ENCODE results near the gene CDCA4. TPM values are rescaled to one million over a fixed set of nuclear protein-coding genes. Genes with fewer than 3 reads are reported as not detected.

Gene CDCA4
- total and polyA plus RNA-seq, 4 experiments from 2014 or later = 17.1 to 20.9 (median 18.9) TPM

DNA sequence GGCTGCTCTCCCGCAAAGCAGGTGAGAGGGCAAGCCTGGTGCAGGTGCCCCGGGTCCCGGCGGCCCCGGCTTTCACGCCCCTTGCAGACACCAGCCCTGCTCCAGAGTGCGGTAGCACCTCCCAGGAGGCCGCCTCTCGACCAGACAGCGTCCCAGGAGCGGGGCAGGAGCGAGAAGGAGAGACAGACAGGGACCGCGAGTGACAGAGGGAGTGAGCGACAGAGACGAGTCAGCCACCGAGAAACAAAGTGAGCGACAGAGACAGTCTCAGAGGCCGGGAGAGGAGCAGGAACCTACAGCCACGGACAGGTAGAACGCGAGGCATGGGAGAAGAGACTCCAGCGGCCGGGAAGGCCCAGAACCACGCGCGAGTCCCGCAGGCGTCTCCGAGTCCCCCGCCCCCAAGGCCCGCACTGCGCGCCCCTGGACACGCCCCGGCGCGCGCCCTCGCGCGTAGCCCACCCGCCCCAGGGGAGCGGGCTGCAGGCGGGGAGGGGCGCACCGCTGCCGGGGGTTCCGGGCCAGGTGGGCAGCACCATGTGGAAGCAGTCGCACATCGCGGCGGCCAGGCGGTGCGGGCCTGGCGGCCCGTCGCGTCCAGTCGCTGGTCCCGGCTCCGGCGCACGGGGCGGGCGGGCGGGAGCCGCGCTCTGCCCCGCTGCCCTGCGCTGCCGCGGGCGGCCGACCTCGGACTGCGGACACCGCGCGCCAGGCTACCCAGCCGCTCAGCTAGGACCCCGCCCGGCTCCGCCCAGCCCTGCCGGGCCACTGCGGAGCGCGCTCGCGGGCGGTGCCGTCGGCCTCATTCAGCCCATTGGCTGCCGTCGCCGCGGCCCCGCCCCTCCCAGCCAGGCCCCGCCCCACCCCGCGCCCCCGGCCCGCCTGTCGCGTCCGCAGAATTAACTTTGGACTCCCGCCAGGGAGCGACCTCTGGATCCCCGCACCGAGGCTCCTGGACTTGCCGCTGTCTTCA, 42.9 kb downstream of the CDCA4 start, which contains the start of gene AHNAK2:
Gene AHNAK2, minus strand, starts transcription at position 694 of the 973 bp plus-strand sequence. Its CDS starts 137 bp downstream, at position 557.
- H3K4me3 ChIP-seq (ENCODE audit: low read length in 2 of 2) = peak within 1 kb of the TSS in 1 of 2 donors; percentile 1
- H3K36me3 Mint-ChIP-seq = no peaks in the 10 kb centered on the region
- POLR2A ChIA-PET (ENCODE audit: partially characterized antibody) = interaction anchor here (1.2 kb wide), 1 partner anchor 75 kb away, joined by 3 read pairs; no protein-coding TSS in a partner anchor

GRCh38 chr14:104977008-104977680, 43.7 kb downstream of the CDCA4 start:
- H3K36me3 Mint-ChIP-seq = no peaks in the 10 kb centered on the region
- intact Hi-C loops (cut with micrococcal nuclease) = loop anchor here (2.0 to 5.0 kb wide), 4 partner anchors 35 to 110 kb away; partner anchors contain the start of gene CDCA4
- peaks cover 8 to 18% of the 10 kb centered on the region in 2 donors for H3K27me3 Mint-ChIP-seq
- peak overlapping the region; percentile 36 to 87 (median 80) for H3K4me3 Mint-ChIP-seq
- peaks cover 17% of the 10 kb centered on the region for H3K4me1 ChIP-seq (ENCODE audit: insufficient read depth, low read length)
- H3K4me3 ChIP-seq (ENCODE audit: low read length in 2 of 2) = peak overlapping the region in 1 of 2 donors; percentile 1
- POLR2A ChIA-PET (ENCODE audit: partially characterized antibody) = interaction anchor here (1.1 to 1.2 kb wide), 2 partner anchors 8 to 68 kb away, joined by 4 to 6 read pairs; partner anchors contain the start of gene CLBA1
- H3K27ac Mint-ChIP-seq = peak overlapping the region in 1 of 7 donors; percentile 32
- H3K4me1 Mint-ChIP-seq = peaks cover 4 to 26% (median 13%) of the 10 kb centered on the region in 4 donors
- no peaks in the 10 kb centered on the region for H3K36me3 ChIP-seq (ENCODE audit: insufficient read depth, low read length)
- peaks cover 13% of the 10 kb centered on the region for H3K27me3 ChIP-seq (ENCODE audit: insufficient read depth, low read length)
- H3K27ac ChIP-seq (ENCODE audit: low read depth, low read length) = no peak overlapping the region
- no peak for DNase-seq
- CTCF ChIA-PET (ENCODE audit: partially characterized antibody) = interaction anchor here (0.6 to 7.1 kb wide), 7 partner anchors 42 to 110 kb away, joined by 3 to 162 read pairs (median 3); no protein-coding TSS in a partner anchor
- no peaks in the 10 kb centered on the region for H3K9me3 ChIP-seq (ENCODE audit: control insufficient read depth in 1 of 2, low read length in 2 of 2)
- H3K9me3 Mint-ChIP-seq = peaks cover 0 to 2% (median 0%) of the 10 kb centered on the region in 8 donors

More for the DNA sequence above, 42.9 kb downstream of the CDCA4 start, which contains the start of gene AHNAK2:
- Mint-ChIP-seq H3K27me3 (peaks cover 8 to 16% of the 10 kb centered on the region in 2 donors), H3K4me1 (peaks cover 4 to 26% (median 13%) of the 10 kb centered on the region in 4 donors), H3K4me3 (peak within 1 kb of the TSS; percentile 80 to 87 (median 84)), H3K9me3 (peaks cover 0 to 2% (median 0%) of the 10 kb centered on the region in 8 donors), H3K27ac (peak within 1 kb of the TSS in 5 of 7 donors; percentile 32 to 83 (median 59))
- DNase-seq = peak in 4 of 5 donors; percentile 26 to 42 (median 36)
- CTCF ChIA-PET (ENCODE audit: partially characterized antibody) = interaction anchor here (1.0 to 7.1 kb wide), 3 partner anchors 60 to 67 kb away, joined by 3 to 162 read pairs (median 13); no protein-coding TSS in a partner anchor
- H3K36me3 ChIP-seq (ENCODE audit: insufficient read depth, low read length) = no peaks in the 10 kb centered on the region
- no peak within 1 kb of the TSS for H3K27ac ChIP-seq (ENCODE audit: low read depth, low read length)
- H3K4me1 ChIP-seq (ENCODE audit: insufficient read depth, low read length) = peaks cover 17% of the 10 kb centered on the region
- intact Hi-C loops (cut with micrococcal nuclease) = loop anchor here (2.0 to 5.0 kb wide), 4 partner anchors 34 to 109 kb away; partner anchors contain the start of gene CDCA4
- H3K9me3 ChIP-seq (ENCODE audit: control insufficient read depth in 1 of 2, low read length in 2 of 2) = no peaks in the 10 kb centered on the region
- H3K27me3 ChIP-seq (ENCODE audit: insufficient read depth, low read length) = peaks cover 13% of the 10 kb centered on the region

GRCh38 chr14:104976198-104977007, 44.5 kb downstream of the CDCA4 start:
- H3K27ac Mint-ChIP-seq = peak overlapping the region in 5 of 7 donors; percentile 19 to 66 (median 56)
- intact Hi-C loops (cut with micrococcal nuclease) = loop anchor here (1.0 to 5.0 kb wide), 6 partner anchors 36 to 376 kb away; partner anchors contain the start of gene CDCA4
- H3K27me3 ChIP-seq (ENCODE audit: insufficient read depth, low read length) = peaks cover 13% of the 10 kb centered on the region
- ChIA-PET POLR2A (ENCODE audit: partially characterized antibody) (interaction anchor here (1.1 to 2.6 kb wide), 3 partner anchors 9 to 69 kb away, joined by 4 to 15 read pairs (median 6); partner anchors contain the start of gene CLBA1), CTCF (ENCODE audit: partially characterized antibody) (interaction anchor here (0.8 to 7.1 kb wide), 16 partner anchors 8 to 111 kb away, joined by 3 to 162 read pairs (median 5); partner anchors contain the start of gene GPR132)
- H3K27ac ChIP-seq (ENCODE audit: low read depth, low read length) = no peak overlapping the region
- no peaks in the 10 kb centered on the region for H3K36me3 ChIP-seq (ENCODE audit: insufficient read depth, low read length)
- no peaks in the 10 kb centered on the region for H3K36me3 Mint-ChIP-seq
- H3K9me3 ChIP-seq (ENCODE audit: control insufficient read depth in 1 of 2, low read length in 2 of 2) = no peaks in the 10 kb centered on the region
- H3K4me3 ChIP-seq (ENCODE audit: low read length in 2 of 2) = no peak overlapping the region
- peak overlapping the region; percentile 35 to 88 (median 64) for H3K4me3 Mint-ChIP-seq
- H3K4me1 ChIP-seq (ENCODE audit: insufficient read depth, low read length) = peaks cover 17% of the 10 kb centered on the region
- H3K27me3 Mint-ChIP-seq = peaks cover 8 to 18% of the 10 kb centered on the region in 2 donors
- H3K4me1 Mint-ChIP-seq = peaks cover 4 to 26% (median 13%) of the 10 kb centered on the region in 4 donors
- peak; percentile 80 to 87 (median 82) for DNase-seq
- H3K9me3 Mint-ChIP-seq = peaks cover 0 to 4% (median 0%) of the 10 kb centered on the region in 8 donors

DNA sequence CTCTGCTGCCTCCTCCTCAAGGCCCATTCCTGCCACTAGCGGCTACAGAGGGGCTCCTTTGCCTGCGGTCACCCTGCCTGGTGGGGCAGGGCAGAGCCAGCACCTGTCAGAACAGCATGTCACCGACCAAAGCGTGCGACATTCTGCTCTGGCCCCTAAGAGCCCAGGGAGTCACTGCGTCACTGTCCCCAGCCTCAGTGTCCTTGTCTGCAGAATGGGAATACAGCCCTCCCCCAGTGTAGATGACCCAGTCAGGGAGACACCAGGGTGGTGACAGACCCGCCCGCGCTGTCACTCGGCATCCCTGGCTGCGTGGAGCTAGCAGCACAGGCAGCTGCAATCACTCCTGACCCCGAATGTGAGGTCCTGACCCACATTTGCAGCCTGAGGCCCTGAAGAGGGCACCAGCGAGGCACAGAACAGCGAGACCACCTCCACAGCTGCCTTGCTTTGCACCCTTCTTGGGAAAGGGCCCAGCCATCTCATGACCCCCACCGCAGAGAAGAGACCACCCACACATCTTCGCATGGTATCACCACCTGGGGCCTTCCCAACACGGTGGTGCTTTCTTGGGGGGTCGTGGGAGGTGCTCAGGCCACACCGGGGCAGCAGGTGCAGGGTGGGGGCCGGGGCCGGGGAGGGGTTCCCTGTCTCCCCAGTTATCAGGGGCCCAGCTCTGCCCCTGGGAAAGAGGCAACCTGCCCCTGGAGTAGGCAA, 45.2 kb downstream of the CDCA4 start:
- POLR2A ChIA-PET (ENCODE audit: partially characterized antibody) = interaction anchor here (2.6 kb wide), 1 partner anchor 69 kb away, joined by 15 read pairs; no protein-coding TSS in a partner anchor
- no peak for DNase-seq
- peaks cover 0 to 4% (median 0%) of the 10 kb centered on the region in 8 donors for H3K9me3 Mint-ChIP-seq

GRCh38 chr14:104974665-104975390, 46.1 kb downstream of the CDCA4 start:
- Mint-ChIP-seq H3K9me3 (peaks cover 0 to 4% (median 0%) of the 10 kb centered on the region in 8 donors), H3K4me1 (peaks cover 4 to 23% (median 13%) of the 10 kb centered on the region in 4 donors), H3K27me3 (peaks cover 8 to 16% of the 10 kb centered on the region in 2 donors), H3K27ac (no peak overlapping the region), H3K36me3 (no peaks in the 10 kb centered on the region), H3K4me3 (no peak overlapping the region)
- H3K27ac ChIP-seq (ENCODE audit: low read depth, low read length) = no peak overlapping the region
- no peaks in the 10 kb centered on the region for H3K9me3 ChIP-seq (ENCODE audit: control insufficient read depth in 1 of 2, low read length in 2 of 2)
- H3K36me3 ChIP-seq (ENCODE audit: insufficient read depth, low read length) = no peaks in the 10 kb centered on the region
- peaks cover 13% of the 10 kb centered on the region for H3K27me3 ChIP-seq (ENCODE audit: insufficient read depth, low read length)
- intact Hi-C loops (cut with micrococcal nuclease) = loop anchor here (5.0 kb wide), 1 partner anchor 37 kb away; no protein-coding TSS in a partner anchor
- no peak for DNase-seq
- H3K4me3 ChIP-seq (ENCODE audit: low read length in 2 of 2) = no peak overlapping the region
- H3K4me1 ChIP-seq (ENCODE audit: insufficient read depth, low read length) = peaks cover 17% of the 10 kb centered on the region
- ChIA-PET POLR2A (ENCODE audit: partially characterized antibody) (interaction anchor here (2.6 kb wide), 1 partner anchor 70 kb away, joined by 15 read pairs; no protein-coding TSS in a partner anchor), CTCF (ENCODE audit: partially characterized antibody) (interaction anchor here (1.1 to 7.1 kb wide), 13 partner anchors 8 to 112 kb away, joined by 3 to 162 read pairs (median 7); partner anchors contain the start of gene GPR132)

More for the DNA sequence above, 45.2 kb downstream of the CDCA4 start:
- H3K4me3 Mint-ChIP-seq = peak overlapping the region in 1 of 8 donors; percentile 44
- Histone ChIP-seq H3K4me3 (ENCODE audit: low read length in 2 of 2) (no peak overlapping the region), H3K4me1 (ENCODE audit: insufficient read depth, low read length) (peaks cover 17% of the 10 kb centered on the region), H3K36me3 (ENCODE audit: insufficient read depth, low read length) (no peaks in the 10 kb centered on the region), H3K9me3 (ENCODE audit: control insufficient read depth in 1 of 2, low read length in 2 of 2) (no peaks in the 10 kb centered on the region), H3K27me3 (ENCODE audit: insufficient read depth, low read length) (peaks cover 13% of the 10 kb centered on the region), H3K27ac (ENCODE audit: low read depth, low read length) (no peak overlapping the region)
- no peaks in the 10 kb centered on the region for H3K36me3 Mint-ChIP-seq
- peaks cover 8 to 18% of the 10 kb centered on the region in 2 donors for H3K27me3 Mint-ChIP-seq
- H3K4me1 Mint-ChIP-seq = peaks cover 4 to 26% (median 13%) of the 10 kb centered on the region in 4 donors
- intact Hi-C loops (cut with micrococcal nuclease) = loop anchor here (1.0 to 5.0 kb wide), 6 partner anchors 37 to 377 kb away; partner anchors contain the start of gene CDCA4
- CTCF ChIA-PET (ENCODE audit: partially characterized antibody) = interaction anchor here (1.0 to 7.1 kb wide), 16 partner anchors 9 to 111 kb away, joined by 3 to 162 read pairs (median 5); partner anchors contain the start of gene GPR132
- H3K27ac Mint-ChIP-seq = peak overlapping the region in 1 of 7 donors; percentile 26

Data from CD4-positive, alpha-beta memory T cell (primary cell).